Activated naive CD4-positive, alpha-beta T cell (primary cell): ENCODE data around the gene ARHGAP33.
"Not testable (repeated sequence)": the region's sequence is repeated elsewhere in the genome, so short reads cannot be mapped to it uniquely, and the experiment has no call there.

Experiments
- DNase-seq, 4 experiments: peaks; one replicate each; lab custom pipeline; 2025; lab: John Stamatoyannopoulos, UW

The ARHGAP33 gene

GRCh38 chr19:35830986-35831385 is 55.6 kb downstream of the ARHGAP33 start:
- DNase-seq: no peak

- no peak for DNase-seq
Observed at GRCh38 chr19:35832054-35832453, 56.7 kb downstream of the ARHGAP33 start.

- no peak for DNase-seq
Observed at GRCh38 chr19:35833972-35834371, 58.6 kb downstream of the ARHGAP33 start.

DNA sequence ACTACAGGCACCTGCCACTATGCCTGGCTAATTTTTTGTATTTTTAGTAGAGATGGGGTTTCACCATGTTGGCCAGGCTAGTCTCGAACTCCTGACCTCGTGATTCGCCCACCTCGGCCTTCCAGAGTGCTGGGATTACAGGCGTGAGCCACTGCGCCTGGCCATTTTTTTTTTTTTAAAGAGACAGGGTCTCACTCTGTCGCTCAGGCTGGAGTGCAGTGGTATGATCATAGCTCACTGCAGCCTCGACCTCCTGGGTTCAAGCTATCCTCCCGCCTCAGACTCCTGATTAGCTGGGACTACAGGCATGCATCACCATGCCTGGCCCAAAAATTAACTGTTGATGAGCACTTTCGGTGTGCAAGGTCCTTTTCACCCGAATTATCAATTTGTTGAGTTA is 60.7 kb downstream of the ARHGAP33 start:
- not testable (repeated sequence) for DNase-seq
